ENCODE measurements around the gene HSBP1L1. TPM values are rescaled to one million over a fixed set of nuclear protein-coding genes. Genes with fewer than 3 reads are reported as not detected.

Gene HSBP1L1
- total RNA-seq = 9.9 and 23.2 TPM in 2 replicates

GRCh38 chr18:79964330-79965118, at the start of gene HSBP1L1:
Gene HSBP1L1 (plus strand): TSS chr18:79964643. CDS start chr18:79964736, 93 bp downstream.

GRCh38 chr18:79951545-79952455, 12.6 kb upstream of the HSBP1L1 start, which contains the start of gene SLC66A2:
Gene SLC66A2 (minus strand): TSS chr18:79951653. CDS start chr18:79950926, 727 bp downstream.

GRCh38 chr18:79988451-79989194, 24.2 kb downstream of the HSBP1L1 start, which contains the start of gene TXNL4A:
Gene TXNL4A (minus strand): TSS chr18:79988563. CDS start chr18:79988392, 171 bp downstream.

Other genes starting within 250 kb of the HSBP1L1 start
- not detected in 2 replicates for gene KCNG2, start 166.7 kb upstream of the HSBP1L1 start, total RNA-seq
- 36.0 and 40.9 TPM in 2 replicates for gene SLC66A2, start 13.0 kb upstream of the HSBP1L1 start, total RNA-seq
- 33.5 and 54.6 TPM in 2 replicates for gene TXNL4A, start 23.9 kb downstream of the HSBP1L1 start, total RNA-seq
- gene RBFA, start 69.8 kb downstream of the HSBP1L1 start, total RNA-seq = 30.0 and 45.0 TPM in 2 replicates
- 20.7 and 20.9 TPM in 2 replicates for gene ADNP2, start 144.6 kb downstream of the HSBP1L1 start, total RNA-seq